GM12873 (cell line): ENCODE data around the gene C11orf58.

Source experiments
- TF ChIP-seq, protein P1 (sequence below): IDR thresholded peaks from 2 replicates; pipeline ENCODE4 v1.5.1; 2012; ENCODE audit warnings: low read depth, mild to moderate bottlenecking, moderate library complexity, low read length, control low read depth; ENCODE audit not compliant: insufficient read depth; ENCODE audit errors: missing control alignments

C11orf58 gene

DNA sequence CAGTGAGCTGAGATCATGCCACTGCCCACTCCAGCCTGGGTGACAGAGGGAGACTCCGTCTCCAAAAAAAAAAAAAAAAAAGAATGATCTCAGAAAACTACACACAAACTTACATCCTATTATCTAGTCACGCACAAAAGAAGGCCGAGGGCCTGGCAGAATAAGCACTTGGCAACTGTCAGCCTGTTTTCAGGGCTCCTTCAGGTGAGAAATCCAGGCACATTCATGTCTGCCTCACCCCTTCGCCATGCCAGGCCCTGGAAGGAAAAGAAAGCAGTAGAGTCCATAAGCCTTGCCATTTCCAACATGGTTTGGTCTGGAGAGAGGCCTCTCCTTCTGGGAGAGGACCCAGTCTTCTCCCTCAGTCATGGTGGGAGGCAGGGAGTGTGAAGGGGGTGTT is 30.9 kb downstream of the C11orf58 start:
- TF ChIP-seq, protein P1, sequence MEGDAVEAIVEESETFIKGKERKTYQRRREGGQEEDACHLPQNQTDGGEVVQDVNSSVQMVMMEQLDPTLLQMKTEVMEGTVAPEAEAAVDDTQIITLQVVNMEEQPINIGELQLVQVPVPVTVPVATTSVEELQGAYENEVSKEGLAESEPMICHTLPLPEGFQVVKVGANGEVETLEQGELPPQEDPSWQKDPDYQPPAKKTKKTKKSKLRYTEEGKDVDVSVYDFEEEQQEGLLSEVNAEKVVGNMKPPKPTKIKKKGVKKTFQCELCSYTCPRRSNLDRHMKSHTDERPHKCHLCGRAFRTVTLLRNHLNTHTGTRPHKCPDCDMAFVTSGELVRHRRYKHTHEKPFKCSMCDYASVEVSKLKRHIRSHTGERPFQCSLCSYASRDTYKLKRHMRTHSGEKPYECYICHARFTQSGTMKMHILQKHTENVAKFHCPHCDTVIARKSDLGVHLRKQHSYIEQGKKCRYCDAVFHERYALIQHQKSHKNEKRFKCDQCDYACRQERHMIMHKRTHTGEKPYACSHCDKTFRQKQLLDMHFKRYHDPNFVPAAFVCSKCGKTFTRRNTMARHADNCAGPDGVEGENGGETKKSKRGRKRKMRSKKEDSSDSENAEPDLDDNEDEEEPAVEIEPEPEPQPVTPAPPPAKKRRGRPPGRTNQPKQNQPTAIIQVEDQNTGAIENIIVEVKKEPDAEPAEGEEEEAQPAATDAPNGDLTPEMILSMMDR, result no peak

DNA sequence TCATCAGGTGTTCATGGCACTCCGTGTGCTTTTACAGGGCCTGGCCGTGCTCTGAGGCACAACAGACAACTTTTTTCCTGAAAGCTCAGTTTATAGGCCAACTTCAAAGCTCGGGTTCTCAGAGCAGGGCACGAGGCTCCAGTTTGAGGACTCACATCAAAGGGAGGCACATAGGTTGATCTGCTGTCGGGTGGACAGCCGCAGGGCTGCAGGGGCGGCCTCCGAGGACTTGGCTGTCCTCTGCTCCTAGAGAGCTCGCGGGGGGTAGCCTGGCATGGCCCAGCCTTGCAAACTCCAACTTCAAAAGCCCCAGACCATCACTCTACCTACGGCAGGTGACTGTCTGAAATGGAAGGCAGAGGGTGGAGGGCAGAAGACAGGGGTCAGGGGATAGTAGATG is 31.6 kb downstream of the C11orf58 start:
- TF ChIP-seq, protein P1, result no peak

DNA sequence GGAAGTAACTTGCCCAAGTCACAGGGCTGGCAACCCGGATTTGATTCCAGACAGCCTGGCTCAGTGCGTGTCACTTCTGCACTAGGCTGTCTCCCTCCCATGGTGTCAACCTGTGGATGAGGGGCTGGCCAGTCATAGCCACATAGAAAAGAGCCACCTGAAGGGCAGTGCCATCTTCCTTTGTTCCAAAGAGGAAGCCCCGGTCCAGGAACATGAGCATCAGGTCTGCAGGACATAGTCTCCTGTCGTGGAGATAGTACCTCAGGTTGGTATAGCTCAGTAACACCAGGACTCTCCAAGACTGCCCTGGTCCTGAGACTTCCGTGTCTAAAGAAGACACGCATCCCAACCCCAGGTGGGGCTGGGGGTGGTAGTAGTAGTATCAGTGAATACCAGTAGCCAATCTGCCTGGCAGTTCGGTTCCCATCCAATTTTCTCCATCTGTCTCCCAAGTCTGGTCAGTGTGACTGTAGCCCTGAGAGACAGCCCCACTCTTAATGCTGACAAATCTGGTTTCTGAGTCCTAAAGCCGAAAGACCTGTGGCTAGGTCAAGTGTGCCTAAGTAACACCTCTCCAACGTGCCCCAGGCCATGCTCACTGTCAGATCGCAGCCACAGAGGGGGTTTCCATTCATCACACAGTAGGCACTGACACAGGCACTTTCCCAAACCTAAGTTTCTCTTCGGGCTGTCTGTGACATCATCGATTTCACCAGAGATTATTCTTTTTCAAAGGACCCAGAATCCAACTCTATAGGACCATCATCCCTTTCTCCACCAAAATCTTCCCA is 33.1 kb downstream of the C11orf58 start:
- TF ChIP-seq, protein P1, result no peak

DNA sequence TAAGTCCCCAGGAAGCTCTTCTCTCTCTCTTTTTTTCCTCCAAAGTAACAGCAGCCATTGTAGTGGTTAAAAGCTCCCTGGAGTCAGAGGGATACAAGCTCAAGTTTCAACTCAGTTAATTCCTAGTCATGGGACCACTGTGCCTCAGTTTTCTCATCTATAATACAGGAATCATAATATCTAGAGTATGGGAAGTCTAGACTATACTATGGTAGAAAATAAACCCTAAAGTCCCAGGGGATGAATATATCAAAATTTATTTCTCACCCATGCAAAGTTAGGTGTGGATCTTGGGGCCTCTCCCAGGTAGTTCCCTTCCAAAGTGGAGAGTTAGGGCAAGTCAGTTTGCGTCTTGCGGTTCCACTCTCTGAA is 33.7 kb downstream of the C11orf58 start:
- TF ChIP-seq, protein P1, result no peak

DNA sequence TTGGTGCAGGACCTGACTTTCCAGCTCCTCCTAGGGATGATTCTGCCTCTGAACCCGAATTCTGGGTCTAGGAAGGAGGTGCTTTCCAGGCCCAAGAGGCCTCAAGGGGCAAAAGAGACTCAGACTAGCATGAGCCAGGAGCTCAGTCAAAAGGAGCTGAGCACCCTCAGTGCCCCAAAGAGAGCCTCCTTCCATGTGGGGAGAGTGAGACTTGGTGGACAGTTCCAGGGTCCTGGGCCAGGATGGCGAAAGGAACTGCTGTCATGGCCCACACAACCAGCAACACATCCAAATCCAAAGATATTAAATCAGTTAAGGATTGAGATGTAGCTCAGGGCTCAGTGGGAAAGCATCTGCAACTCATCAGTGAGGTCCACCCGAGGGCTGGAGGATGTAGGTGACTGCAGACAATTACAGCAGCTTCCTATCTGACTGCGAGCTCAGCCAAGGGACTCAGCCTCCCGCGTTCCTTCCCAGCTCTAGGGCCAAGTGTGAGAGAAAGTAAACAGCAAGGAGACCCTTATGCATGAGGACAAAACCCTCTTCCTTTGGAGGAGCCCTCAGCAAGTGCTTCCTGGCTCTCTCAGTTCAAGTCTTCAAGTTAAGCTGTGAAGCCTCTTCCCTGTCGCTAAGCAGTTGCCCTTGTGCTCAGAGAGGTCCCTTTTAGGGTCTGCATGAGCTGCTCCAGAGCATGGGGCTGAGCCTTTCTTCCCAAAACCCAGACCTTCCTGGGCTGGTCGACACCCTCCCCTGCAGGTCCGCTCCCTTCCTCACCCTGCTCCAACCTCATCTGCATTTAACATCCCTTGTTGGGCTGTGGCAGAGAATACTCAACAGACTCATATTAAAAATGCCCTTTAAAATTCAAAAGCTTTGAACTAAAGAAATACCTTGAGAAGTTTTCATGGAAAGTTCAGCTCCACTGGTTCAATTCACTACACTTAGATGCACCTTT is 35.8 kb downstream of the C11orf58 start:
- TF ChIP-seq, protein P1, result no peak

DNA sequence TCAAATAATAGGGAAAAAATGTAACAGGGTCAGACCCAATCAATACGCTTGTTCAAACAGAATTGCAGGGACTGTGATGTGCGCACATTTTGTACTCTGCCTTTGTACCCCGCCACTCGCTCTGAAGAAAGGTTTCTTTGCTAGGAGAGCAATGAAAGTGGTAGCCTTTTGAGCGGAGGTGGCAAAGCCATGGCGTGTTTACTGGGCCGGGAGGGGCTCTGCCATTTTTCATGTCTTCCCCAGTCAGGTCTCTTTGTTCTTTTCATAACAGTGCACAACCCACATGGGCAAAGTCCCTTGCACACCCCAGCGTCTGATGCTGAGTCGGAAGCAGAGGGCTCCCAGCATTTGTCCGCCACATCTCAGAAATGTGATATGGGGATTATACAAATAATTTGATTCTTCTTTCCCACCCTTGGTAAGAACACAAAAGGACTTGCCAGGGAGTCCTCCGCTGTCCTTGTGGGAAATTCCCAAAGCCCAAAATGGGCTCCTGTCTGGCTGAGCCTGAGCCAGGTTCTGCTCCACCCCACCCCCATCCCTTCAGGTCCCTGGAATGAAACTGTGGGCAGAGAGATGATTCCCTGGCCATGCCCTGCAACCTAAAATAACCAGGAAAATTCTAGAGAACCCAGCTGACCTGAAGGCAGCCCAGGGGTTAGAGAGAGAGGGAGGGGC is 36.6 kb downstream of the C11orf58 start:
- TF ChIP-seq, protein P1, result no peak
